Activated CD8-positive, alpha-beta memory T cell treated with anti-CD3 and anti-CD28 coated beads, Interleukin-2, amount 50 U/mL, for 48 hours (primary cell): ENCODE results near the gene AGFG2.
A peak's percentile ranks its signal among the peaks of the same experiment; 100 is the strongest.

Experiments used
- DNase-seq: peaks from one replicate; pipeline ENCODE4 v3.0.0-alpha.2; 2020

Gene AGFG2

GRCh38 chr7:100573691-100574361, 34.8 kb downstream of the AGFG2 start, which contains the start of gene SAP25:
TSS of gene SAP25 (minus strand) at chr7:100573900. CDS start at chr7:100573742, 158 bp downstream.
- no peak for DNase-seq

- DNase-seq = no peak
These were observed 35.6 kb downstream of the AGFG2 start for GRCh38 chr7:100574362-100575205.

GRCh38 chr7:100575206-100575631, 36.2 kb downstream of the AGFG2 start:
- no peak for DNase-seq

GRCh38 chr7:100575746-100576383, 36.9 kb downstream of the AGFG2 start:
- DNase-seq = no peak

GRCh38 chr7:100576384-100576993, 37.5 kb downstream of the AGFG2 start:
- no peak for DNase-seq

- DNase-seq = no peak
These were observed 38.1 kb downstream of the AGFG2 start for GRCh38 chr7:100577103-100577502.

GRCh38 chr7:100577507-100577906, 38.5 kb downstream of the AGFG2 start:
- DNase-seq = no peak

GRCh38 chr7:100578246-100579183, 39.5 kb downstream of the AGFG2 start:
- DNase-seq = no peak

- no peak for DNase-seq
These were observed 41.7 kb downstream of the AGFG2 start for GRCh38 chr7:100580466-100581283.

- no peak for DNase-seq
These were observed 43.1 kb downstream of the AGFG2 start for GRCh38 chr7:100582041-100582579.

- no peak for DNase-seq
These were observed 43.6 kb downstream of the AGFG2 start for GRCh38 chr7:100582650-100583049.

GRCh38 chr7:100583132-100584053, 44.4 kb downstream of the AGFG2 start:
- peak; percentile 82 for DNase-seq

- DNase-seq = no peak
These were observed 45.2 kb downstream of the AGFG2 start for GRCh38 chr7:100584054-100584682.

- DNase-seq = no peak
These were observed 45.9 kb downstream of the AGFG2 start for GRCh38 chr7:100584683-100585510.

- DNase-seq = peak; percentile 83
These were observed 46.7 kb downstream of the AGFG2 start, which contains the start of gene LRCH4 for GRCh38 chr7:100585511-100586265. TSS of gene LRCH4 (minus strand) at chr7:100586129. CDS start at chr7:100586100, 29 bp downstream.

- DNase-seq = peak; percentile 97
These were observed 47.4 kb downstream of the AGFG2 start, which contains the start of gene FBXO24 for GRCh38 chr7:100586266-100587025. TSS of gene FBXO24 (plus strand) at chr7:100586328. CDS start at chr7:100586626, 298 bp downstream.
